ENCODE data around the gene CCDC77. TPM values are rescaled to one million over a fixed set of nuclear protein-coding genes. Genes with fewer than 3 reads are reported as not detected.

The CCDC77 gene
- total RNA-seq, 4 donors from 2014 or later = 4.3 to 7.8 (median 5.3) TPM

- Histone ChIP-seq H3K4me3 (no peak overlapping the region), H3K36me3 (no peaks in the 10 kb centered on the region), H3K4me1 (peaks cover 3 to 6% (median 5%) of the 10 kb centered on the region in 3 donors), H3K27me3 (peaks cover 0 to 20% (median 0%) of the 10 kb centered on the region in 4 donors), H3K27ac (no peak overlapping the region), H3K9me3 (no peaks in the 10 kb centered on the region)
- intact Hi-C loops (cut with DNase I) = no loop called here
- WGBS, 2 donors = 83 to 94% methylated on average over 6 to 7 of the region's 8 CpGs
- TF ChIP-seq POLR2A (IDR thresholded peaks at IDR 0.05) = no peak
- TF ChIP-seq, protein P1, sequence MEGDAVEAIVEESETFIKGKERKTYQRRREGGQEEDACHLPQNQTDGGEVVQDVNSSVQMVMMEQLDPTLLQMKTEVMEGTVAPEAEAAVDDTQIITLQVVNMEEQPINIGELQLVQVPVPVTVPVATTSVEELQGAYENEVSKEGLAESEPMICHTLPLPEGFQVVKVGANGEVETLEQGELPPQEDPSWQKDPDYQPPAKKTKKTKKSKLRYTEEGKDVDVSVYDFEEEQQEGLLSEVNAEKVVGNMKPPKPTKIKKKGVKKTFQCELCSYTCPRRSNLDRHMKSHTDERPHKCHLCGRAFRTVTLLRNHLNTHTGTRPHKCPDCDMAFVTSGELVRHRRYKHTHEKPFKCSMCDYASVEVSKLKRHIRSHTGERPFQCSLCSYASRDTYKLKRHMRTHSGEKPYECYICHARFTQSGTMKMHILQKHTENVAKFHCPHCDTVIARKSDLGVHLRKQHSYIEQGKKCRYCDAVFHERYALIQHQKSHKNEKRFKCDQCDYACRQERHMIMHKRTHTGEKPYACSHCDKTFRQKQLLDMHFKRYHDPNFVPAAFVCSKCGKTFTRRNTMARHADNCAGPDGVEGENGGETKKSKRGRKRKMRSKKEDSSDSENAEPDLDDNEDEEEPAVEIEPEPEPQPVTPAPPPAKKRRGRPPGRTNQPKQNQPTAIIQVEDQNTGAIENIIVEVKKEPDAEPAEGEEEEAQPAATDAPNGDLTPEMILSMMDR (IDR thresholded peaks at IDR 0.05) = no peak
- DNase-seq = no peak
These were observed 64.6 kb downstream of the CCDC77 start for GRCh38 chr12:466039-466438.

DNA sequence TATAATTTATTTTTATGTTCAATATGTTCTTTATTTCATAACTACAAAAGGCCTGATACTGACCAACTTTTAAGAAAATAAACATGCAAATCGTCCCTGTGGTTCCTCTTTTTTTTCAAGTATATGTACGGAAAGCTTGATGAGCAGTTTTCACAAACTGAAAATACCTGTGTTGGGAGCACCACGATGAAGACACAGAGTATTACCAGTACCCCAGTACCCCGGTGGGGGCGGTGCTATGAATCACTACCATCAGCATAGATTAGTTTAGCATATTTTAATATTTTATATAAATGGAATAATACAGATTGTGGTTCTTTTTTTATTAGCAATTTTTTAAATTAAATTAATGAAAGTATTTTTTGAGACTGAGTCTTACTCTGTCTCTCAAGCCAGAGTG, 65.3 kb downstream of the CCDC77 start:
- peaks cover 0 to 17% (median 0%) of the 10 kb centered on the region in 4 donors for H3K27me3 ChIP-seq
- H3K36me3 ChIP-seq = no peaks in the 10 kb centered on the region
- no peak for DNase-seq
- no peak overlapping the region for H3K4me3 ChIP-seq
- H3K4me1 ChIP-seq = peaks cover 0 to 3% (median 1%) of the 10 kb centered on the region in 3 donors
- TF ChIP-seq, protein P1 (IDR thresholded peaks at IDR 0.05) = no peak
- no peak for TF ChIP-seq POLR2A (IDR thresholded peaks at IDR 0.05)
- H3K9me3 ChIP-seq = no peaks in the 10 kb centered on the region
- WGBS, 2 donors = 60 to 87% methylated on average over 5 of the region's 5 CpGs
- H3K27ac ChIP-seq = no peak overlapping the region
- intact Hi-C loops (cut with DNase I) = no loop called here

- H3K27ac ChIP-seq = no peak overlapping the region
- intact Hi-C loops (cut with DNase I) = no loop called here
- no peak for DNase-seq
- H3K36me3 ChIP-seq = no peaks in the 10 kb centered on the region
- 28 to 65% methylated on average over 6 of the region's 6 CpGs for WGBS, 2 donors
- H3K4me1 ChIP-seq = peaks cover 0 to 3% (median 0%) of the 10 kb centered on the region in 3 donors
- TF ChIP-seq, protein P1 (IDR thresholded peaks at IDR 0.05) = no peak
- H3K4me3 ChIP-seq = no peak overlapping the region
- H3K27me3 ChIP-seq = peaks cover 0 to 9% (median 0%) of the 10 kb centered on the region in 4 donors
- H3K9me3 ChIP-seq = no peaks in the 10 kb centered on the region
These were observed 66.1 kb downstream of the CCDC77 start for GRCh38 chr12:467591-467990.

DNA sequence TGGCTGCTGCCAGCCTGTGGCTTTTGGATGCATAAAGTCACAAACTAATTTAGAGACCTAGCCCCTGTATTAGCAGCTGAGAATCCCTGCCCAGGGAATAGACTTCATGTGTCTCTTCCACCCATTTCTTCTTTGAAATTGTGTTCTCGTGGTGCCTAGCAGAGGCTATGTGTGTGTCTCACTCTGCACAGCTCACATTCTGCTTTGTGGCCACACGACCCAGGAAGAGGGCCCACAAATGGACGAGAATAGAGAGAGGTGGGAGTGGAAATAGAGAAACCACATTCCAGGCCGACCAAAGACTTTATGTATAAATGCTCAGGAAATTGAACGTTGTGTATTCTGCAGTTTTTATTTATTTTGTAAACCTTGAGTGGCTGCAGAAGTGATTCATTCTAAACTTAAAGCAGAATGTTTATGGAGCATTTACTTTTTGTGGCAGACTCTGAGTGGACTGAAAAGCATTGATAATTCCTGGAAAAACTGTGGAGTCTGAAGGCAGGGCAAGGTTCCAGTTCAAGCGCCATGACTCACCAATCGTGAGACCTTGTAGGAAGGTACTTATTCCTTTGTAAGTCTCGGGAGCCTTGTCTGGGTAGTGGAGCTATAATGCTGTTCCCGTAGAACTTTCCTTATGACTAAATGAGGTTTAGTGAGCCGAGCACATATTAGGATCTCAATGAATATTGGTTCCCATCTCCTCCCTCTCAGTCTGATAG, 67.4 kb downstream of the CCDC77 start:
- TF ChIP-seq, protein P1 (IDR thresholded peaks at IDR 0.05) = no peak
- no peak for TF ChIP-seq POLR2A (IDR thresholded peaks at IDR 0.05)
- peaks cover 0 to 3% (median 0%) of the 10 kb centered on the region in 3 donors for H3K4me1 ChIP-seq
- peaks cover 0 to 9% (median 0%) of the 10 kb centered on the region in 4 donors for H3K27me3 ChIP-seq
- no peak overlapping the region for H3K4me3 ChIP-seq
- H3K9me3 ChIP-seq = no peaks in the 10 kb centered on the region
- DNase-seq = no peak
- intact Hi-C loops (cut with DNase I) = no loop called here
- H3K27ac ChIP-seq = no peak overlapping the region
- 43 to 64% methylated on average over 9 to 10 of the region's 10 CpGs for WGBS, 2 donors
- H3K36me3 ChIP-seq = no peaks in the 10 kb centered on the region

DNA sequence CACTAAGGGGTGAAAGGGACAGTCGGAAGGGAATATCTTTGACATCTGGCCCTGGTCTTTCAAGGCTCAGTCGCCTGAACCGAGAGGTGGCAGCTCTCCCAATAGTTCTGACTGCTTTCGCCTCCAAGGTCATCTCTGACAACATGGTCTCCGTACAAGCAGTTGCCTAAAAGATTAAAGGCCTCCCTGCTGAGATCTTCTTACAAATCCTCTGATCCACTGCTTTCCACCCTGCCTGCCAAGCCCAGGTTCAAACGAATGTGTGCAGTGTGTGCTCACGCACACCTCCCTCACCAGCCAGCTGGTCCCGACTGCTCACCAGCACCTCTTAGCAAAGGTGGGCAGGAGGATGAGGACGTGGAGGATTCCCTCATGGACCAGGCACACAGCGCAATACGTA, 68.7 kb downstream of the CCDC77 start:
- no peaks in the 10 kb centered on the region for H3K36me3 ChIP-seq
- H3K4me1 ChIP-seq = peaks cover 0 to 3% (median 0%) of the 10 kb centered on the region in 3 donors
- H3K9me3 ChIP-seq = no peaks in the 10 kb centered on the region
- no peak overlapping the region for H3K4me3 ChIP-seq
- intact Hi-C loops (cut with DNase I) = no loop called here
- H3K27me3 ChIP-seq = peaks cover 0 to 9% (median 0%) of the 10 kb centered on the region in 4 donors
- no peak for TF ChIP-seq POLR2A (IDR thresholded peaks at IDR 0.05)
- TF ChIP-seq, protein P1 (IDR thresholded peaks at IDR 0.05) = no peak
- DNase-seq = no peak
- no peak overlapping the region for H3K27ac ChIP-seq
- WGBS, 2 donors = 64 to 69% methylated on average over 7 to 10 of the region's 11 CpGs

Data from esophagus squamous epithelium (tissue), 5 donors.